GM23248 (cell line): ENCODE measurements around the gene OR2F1. TPM values are rescaled to one million over a fixed set of nuclear protein-coding genes. Genes with fewer than 3 reads are reported as not detected.

Experiments
- DNase-seq: peaks from one replicate; pipeline ENCODE4 v3.0.0-alpha.2; 2015
- H2AFZ ChIP-seq: fragments of 200-600 bp; sonication (generic); 2 replicates; pipeline ENCODE4 v1.6.1; 2016; ENCODE audit warnings: antibody characterized with exemption
- H3F3A ChIP-seq: fragments of 200-600 bp; sonication (generic); 2 replicates; pipeline ENCODE4 v1.6.1; 2016; ENCODE audit warnings: mild to moderate bottlenecking, antibody characterized with exemption, mixed run types; ENCODE audit not compliant: insufficient read depth
- H3K27ac ChIP-seq: fragments of 200-600 bp; sonication (generic); 2 replicates; pipeline ENCODE4 v1.5.1; 2016; ENCODE audit warnings: mild to moderate bottlenecking
- H3K27me3 ChIP-seq: fragments of 200-600 bp; sonication (generic); replicated peaks from 2 replicates; pipeline ENCODE4 v1.6.1; 2016; ENCODE audit warnings: mild to moderate bottlenecking; ENCODE audit not compliant: insufficient read depth
- H3K36me3 ChIP-seq: fragments of 200-600 bp; sonication (generic); 2 replicates; pipeline ENCODE4 v1.6.1; 2016; ENCODE audit warnings: low read depth, mild to moderate bottlenecking
- H3K4me1 ChIP-seq: fragments of 200-600 bp; sonication (generic); 2 replicates; pipeline ENCODE4 v1.6.1; 2016; ENCODE audit warnings: mild to moderate bottlenecking; ENCODE audit not compliant: insufficient read depth
- H3K4me2 ChIP-seq: fragments of 200-600 bp; sonication (generic); one replicate; pipeline ENCODE4 v1.6.1; 2016; ENCODE audit warnings: mild to moderate bottlenecking; ENCODE audit not compliant: unreplicated experiment
- H3K4me3 ChIP-seq: fragments of 200-600 bp; sonication (generic); 2 replicates; pipeline ENCODE4 v1.5.1; 2016; ENCODE audit warnings: mild to moderate bottlenecking
- H3K79me2 ChIP-seq: fragments of 200-600 bp; sonication (generic); 2 replicates; pipeline ENCODE4 v1.6.1; 2016; ENCODE audit warnings: mild to moderate bottlenecking; ENCODE audit not compliant: insufficient read depth
- H3K9ac ChIP-seq: fragments of 200-600 bp; sonication (generic); 2 replicates; pipeline ENCODE4 v1.6.1; 2016; ENCODE audit warnings: mild to moderate bottlenecking
- H3K9me2 ChIP-seq: fragments of 200-600 bp; sonication (generic); 2 replicates; pipeline ENCODE4 v1.6.1; 2016; ENCODE audit warnings: mixed run types, mild to moderate bottlenecking, moderate library complexity; ENCODE audit not compliant: insufficient read depth
- H3K9me3 ChIP-seq: fragments of 200-600 bp; sonication (generic); one replicate; pipeline ENCODE4 v1.6.1; 2017; ENCODE audit warnings: low read depth
- H4K20me1 ChIP-seq: fragments of 200-600 bp; sonication (generic); 2 replicates; pipeline ENCODE4 v1.6.0; 2016; ENCODE audit not compliant: insufficient read depth
- EZH2 ChIP-seq: fragments of 200-600 bp; sonication (generic); IDR thresholded peaks from 2 replicates; pipeline ENCODE4 v1.6.1; 2018; ENCODE audit warnings: antibody characterized with exemption, mild to moderate bottlenecking; ENCODE audit not compliant: insufficient read depth, poor library complexity, severe bottlenecking
- EZH2phosphoT487 ChIP-seq: fragments of 200-600 bp; sonication (generic); IDR thresholded peaks from 2 replicates; pipeline ENCODE4 v1.6.1; 2018; ENCODE audit warnings: antibody characterized with exemption, moderate library complexity, mild to moderate bottlenecking, low read depth; ENCODE audit not compliant: insufficient read depth
- WGBS, 2 experiments: methylation state at CpG; one replicate each; pipeline ENCODE4 v1.1.6; 2015 to 2017; ENCODE audit warnings: low lambda C conversion rate in 2 of 2, low coverage in 1 of 2; ENCODE audit errors: missing lambda C conversion rate in 2 of 2; 5-methylcytosine and 5-hydroxymethylcytosine counted together
- in situ Hi-C: fragments of 300-500 bp; cut with MboI; formaldehyde crosslinking; loops from 2 replicates; pipeline ENCODE4 v1.15.0; 2020
- polyA plus RNA-seq: library from polyadenylated mRNA; unstranded; fragments of >200 nt; fragmentation: Nextera tagmentation; extraction: Ambion mirVana; gene quantifications from 2 replicates; pipeline ENCODE4 v1.2.1, GENCODE V29; 2016
- total RNA-seq: library from RNA; depleted of rRNA; stranded (reverse); fragments of >200 nt; shearing (Covaris generic); gene quantifications from 2 replicates; pipeline ENCODE4 v1.2.3, GENCODE V29; 2014

OR2F1 gene
- total and polyA plus RNA-seq, 2 experiments from 2014 or later, result not detected

- TF ChIP-seq EZH2phosphoT487 (no peak), EZH2 (no peak)
Observed at GRCh38 chr7:143914938-143915652, 39.5 kb upstream of the OR2F1 start.

GRCh38 chr7:143924851-143925250 is 29.8 kb upstream of the OR2F1 start:
- peaks cover 6% of the 10 kb centered on the region; the same call in 1 of the 2 replicates for H3K4me1 ChIP-seq
- H2AFZ ChIP-seq, result peak overlapping the region; percentile 21
- no peaks in the 10 kb centered on the region for H3K79me2 ChIP-seq
- no peak for DNase-seq
- H3F3A ChIP-seq, result peaks cover 6% of the 10 kb centered on the region; the same call in 1 of the 2 replicates
- H3K36me3 ChIP-seq, result no peaks in the 10 kb centered on the region
- H3K9me3 ChIP-seq, result no peaks in the 10 kb centered on the region
- no peaks in the 10 kb centered on the region for H3K27me3 ChIP-seq
- no peaks in the 10 kb centered on the region for H3K9me2 ChIP-seq
- WGBS, 2 experiments, result 29 to 42% methylated on average over 1 of the region's 1 CpG
- TF ChIP-seq EZH2, result no peak
- no peak for TF ChIP-seq EZH2phosphoT487
- H3K27ac ChIP-seq, result no peak overlapping the region
- H3K4me3 ChIP-seq, result no peak overlapping the region
- H3K4me2 ChIP-seq, result no peak overlapping the region
- in situ Hi-C loops, result no loop called here
- no peak overlapping the region for H3K9ac ChIP-seq
- no peaks in the 10 kb centered on the region for H4K20me1 ChIP-seq

More at GRCh38 chr7:143914938-143915652, 39.5 kb upstream of the OR2F1 start:
- Histone ChIP-seq H4K20me1 (no peaks in the 10 kb centered on the region), H3K36me3 (no peaks in the 10 kb centered on the region), H3K9ac (no peak overlapping the region), H3K4me1 (peaks cover 12% of the 10 kb centered on the region), H3K4me3 (no peak overlapping the region), H3K27me3 (no peaks in the 10 kb centered on the region), H3F3A (peaks cover 12% of the 10 kb centered on the region), H3K9me2 (no peaks in the 10 kb centered on the region), H3K4me2 (no peak overlapping the region), H3K79me2 (no peaks in the 10 kb centered on the region), H2AFZ (no peak overlapping the region), H3K9me3 (no peaks in the 10 kb centered on the region), H3K27ac (no peak overlapping the region)
- in situ Hi-C loops, result no loop called here
- WGBS, 2 experiments, result 75 to 77% methylated on average over 7 of the region's 7 CpGs
- DNase-seq, result no peak

DNA sequence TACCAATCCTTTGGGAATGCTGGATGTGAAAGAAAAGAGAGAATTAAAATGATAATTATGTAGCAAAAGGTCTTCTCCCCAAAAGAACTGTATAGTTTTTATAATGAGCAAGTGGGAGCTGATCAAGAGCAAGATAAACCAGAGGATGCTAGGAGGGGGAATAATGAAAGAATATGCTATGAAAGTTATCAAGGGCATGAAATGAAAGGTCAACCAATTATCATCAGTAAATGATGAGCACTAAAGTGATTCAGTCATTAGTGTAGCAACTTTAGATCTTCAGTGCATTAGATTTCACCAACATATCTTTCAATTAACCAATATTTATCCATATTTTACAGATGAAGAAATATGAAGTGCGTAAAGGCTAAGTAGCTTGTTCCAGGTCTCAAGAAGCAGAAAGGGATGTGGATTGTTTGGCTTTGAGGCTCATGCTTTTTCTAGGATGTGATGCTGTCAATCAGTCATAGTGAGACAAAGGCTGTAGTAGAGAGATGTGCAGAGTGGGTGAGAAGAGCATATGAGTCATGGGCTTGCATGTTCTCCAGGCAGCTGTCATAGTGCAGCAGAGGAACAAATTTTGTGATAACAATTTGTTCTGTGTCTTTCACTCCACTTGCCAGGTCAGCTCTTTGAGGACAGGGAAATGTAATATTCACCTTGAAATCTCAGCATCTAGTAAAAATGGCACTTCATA is 25.3 kb upstream of the OR2F1 start:
- Histone ChIP-seq H2AFZ (no peak overlapping the region), H3K4me2 (no peak overlapping the region), H3K9me3 (no peaks in the 10 kb centered on the region), H3K4me3 (no peak overlapping the region), H3K79me2 (no peaks in the 10 kb centered on the region), H3F3A (peaks cover 20% of the 10 kb centered on the region), H4K20me1 (no peaks in the 10 kb centered on the region), H3K4me1 (peaks cover 28% of the 10 kb centered on the region), H3K27me3 (no peaks in the 10 kb centered on the region), H3K27ac (no peak overlapping the region), H3K9ac (no peak overlapping the region), H3K9me2 (no peaks in the 10 kb centered on the region), H3K36me3 (no peaks in the 10 kb centered on the region)
- 86 to 100% methylated on average over 1 of the region's 1 CpG for WGBS, 2 experiments
- peak; percentile 55 for DNase-seq
- in situ Hi-C loops, result no loop called here
- TF ChIP-seq EZH2phosphoT487 (no peak), EZH2 (no peak)

DNA sequence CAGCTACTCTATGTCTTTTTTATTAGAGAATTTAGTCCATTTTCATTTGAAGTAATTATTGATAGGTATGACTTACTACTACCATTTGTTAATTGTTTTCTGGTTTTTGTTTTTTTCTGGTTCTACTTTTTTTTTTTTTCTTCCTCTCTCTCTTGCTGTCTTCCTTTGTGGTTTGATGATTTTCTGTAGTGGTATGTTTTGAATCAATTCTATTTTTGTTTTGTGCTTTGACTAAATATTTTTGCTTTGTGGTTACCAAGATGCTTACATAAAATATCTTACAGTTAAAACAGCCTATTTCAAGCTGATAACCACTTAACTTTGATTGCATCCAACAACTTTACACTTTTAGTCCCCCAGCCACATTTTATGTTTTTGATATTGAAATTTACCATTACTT is 22.9 kb upstream of the OR2F1 start:
- in situ Hi-C loops, result no loop called here

More for the DNA sequence above, 22.9 kb upstream of the OR2F1 start:
- Histone ChIP-seq H3K4me3 (no peak overlapping the region), H3K79me2 (no peaks in the 10 kb centered on the region), H3K4me1 (peaks cover 49% of the 10 kb centered on the region), H4K20me1 (no peaks in the 10 kb centered on the region), H3F3A (peaks cover 36% of the 10 kb centered on the region), H3K9me2 (no peaks in the 10 kb centered on the region), H3K27me3 (no peaks in the 10 kb centered on the region), H3K27ac (peak overlapping the region; percentile 45), H3K9ac (no peak overlapping the region), H3K36me3 (no peaks in the 10 kb centered on the region), H3K4me2 (peak overlapping the region; percentile 39), H3K9me3 (no peaks in the 10 kb centered on the region), H2AFZ (no peak overlapping the region)
- peak; percentile 62 for DNase-seq
- TF ChIP-seq EZH2 (no peak), EZH2phosphoT487 (no peak)
